HCT116 (cell line): ENCODE results near the gene MOB2. TPM values are rescaled to one million over a fixed set of nuclear protein-coding genes. Genes with fewer than 3 reads are reported as not detected.

ENCODE experiments used
- ATAC-seq: fragments of 200-7000 bp; cut with Tn5 transposase; 2 replicates; pipeline ENCODE4 v1.9.1; 2020; ENCODE audit warnings: mild to moderate bottlenecking, moderate library complexity
- BruUV-seq: library from RNA; stranded (reverse); fragments of 400-500 nt; replicated peaks from 2 replicates; lab custom pipeline; 2021; lab: Mats Ljungman, UMichigan
- CTCF ChIA-PET: fragments of 300-600 bp; sonication (Branson Sonifier 250); formaldehyde crosslinking; loops from one replicate; lab custom pipeline; 2021; ENCODE audit warnings: antibody characterized with exemption; lab: Charles Lee
- POLR2A ChIA-PET: fragments of 300-600, 350-600 bp; sonication (Branson Sonifier 250); formaldehyde crosslinking; loops from one replicate; lab custom pipeline; 2021; ENCODE audit warnings: antibody characterized with exemption; lab: Charles Lee
- RAD21 ChIA-PET, 2 experiments: fragments of 300-600 bp; sonication (Branson Sonifier 250); formaldehyde crosslinking; loops; one replicate each; lab custom pipeline; 2023; ENCODE audit warnings: low total read pairs in 2 of 2; ENCODE audit not compliant: uncharacterized antibody in 2 of 2, unreplicated experiment in 2 of 2, low non-redundant PET in 1 of 2; lab: Charles Lee
- DNase-seq: peaks from one replicate; pipeline ENCODE4 v3.0.0-alpha.2; 2010; ENCODE audit warnings: low read depth, low spot score
- H2AFZ ChIP-seq: fragments of 200-600 bp; shearing (Covaris generic), sonication (generic); 2 replicates; pipeline ENCODE4 v1.6.1; 2017; ENCODE audit warnings: low read depth, mixed run types, mixed read lengths, antibody characterized with exemption, low read length; ENCODE audit not compliant: poor library complexity, severe bottlenecking
- H3K27ac ChIP-seq: 2 replicates; pipeline ENCODE4 v1.5.1; 2012; ENCODE audit warnings: low read depth, low read length
- H3K27me3 ChIP-seq: fragments of 200-600 bp; sonication (generic); 2 replicates; pipeline ENCODE4 v1.6.1; 2016; ENCODE audit warnings: mixed run types, low read length, mixed read lengths; ENCODE audit not compliant: insufficient read depth
- H3K36me3 ChIP-seq, 2 experiments: fragments of 200-500 bp in 1 of 2; fragments of 200-600 bp in 1 of 2; sonication (Bioruptor generic) in 1 of 2; sonication (generic) in 1 of 2; 2 replicates each; pipeline versions ENCODE4 v1.5.1 to v1.6.1; 2014 to 2016; ENCODE audit warnings: low read length in 2 of 2, inconsistent platforms in 1 of 2, mixed read lengths in 1 of 2, mixed run types in 1 of 2; ENCODE audit not compliant: insufficient read depth in 2 of 2, control insufficient read depth in 1 of 2
- H3K4me1 ChIP-seq, 2 experiments: fragments of 200-600 bp in 1 of 2; sonication (generic) in 1 of 2; 2 replicates each; pipeline versions ENCODE4 v1.5.1 to v1.6.1; 2012 to 2017; ENCODE audit warnings: low read length in 2 of 2, inconsistent platforms in 1 of 2, mild to moderate bottlenecking in 1 of 2, mixed read lengths in 1 of 2, mixed run types in 1 of 2, moderate library complexity in 1 of 2; ENCODE audit not compliant: insufficient read depth in 2 of 2, control insufficient read depth in 1 of 2
- H3K4me2 ChIP-seq: fragments of 200-600 bp; sonication (generic); 2 replicates; pipeline ENCODE4 v1.6.1; 2017; ENCODE audit warnings: mixed run types, low read length, mixed read lengths
- H3K4me3 ChIP-seq, 2 experiments: fragments of 200-600 bp in 1 of 2; sonication (generic) in 1 of 2; replicated peaks in 1 of 2; 2 replicates each; pipeline ENCODE4 v1.5.1; 2011 to 2016; ENCODE audit warnings: low read length in 2 of 2, control low read depth in 1 of 2, low read depth in 1 of 2, mild to moderate bottlenecking in 1 of 2, mixed read lengths in 1 of 2, mixed run types in 1 of 2
- H3K79me2 ChIP-seq: fragments of 200-600 bp; sonication (generic); 2 replicates; pipeline ENCODE4 v1.6.1; 2017; ENCODE audit warnings: mild to moderate bottlenecking, mixed run types, low read length, moderate library complexity, mixed read lengths; ENCODE audit not compliant: insufficient read depth
- H3K9ac ChIP-seq: fragments of 200-600 bp; sonication (generic); 2 replicates; pipeline ENCODE4 v1.6.1; 2016; ENCODE audit warnings: low read length, mixed read lengths
- H3K9me2 ChIP-seq: fragments of 200-600 bp; sonication (generic), shearing (Covaris generic); 2 replicates; pipeline ENCODE4 v1.6.1; 2017; ENCODE audit warnings: mixed run types, mild to moderate bottlenecking, moderate library complexity; ENCODE audit not compliant: insufficient read depth
- H3K9me3 ChIP-seq, 2 experiments: fragments of 200-500 bp in 1 of 2; fragments of 200-600 bp in 1 of 2; sonication (Bioruptor generic) in 1 of 2; sonication (generic) in 1 of 2; 2 replicates each; pipeline ENCODE4 v1.6.1; 2014 to 2017; ENCODE audit warnings: low read length in 2 of 2, mixed read lengths in 2 of 2, inconsistent platforms in 1 of 2, low read depth in 1 of 2, mild to moderate bottlenecking in 1 of 2, mixed run types in 1 of 2, moderate library complexity in 1 of 2; ENCODE audit not compliant: control insufficient read depth in 1 of 2, insufficient read depth in 1 of 2
- H4K20me1 ChIP-seq: fragments of 200-600 bp; sonication (generic), shearing (Covaris generic); 2 replicates; pipeline ENCODE4 v1.6.1; 2017; ENCODE audit warnings: mixed run types, mild to moderate bottlenecking, moderate library complexity; ENCODE audit not compliant: insufficient read depth
- CEBPB ChIP-seq: IDR thresholded peaks from 2 replicates; pipeline ENCODE4 v1.6.1; 2012; ENCODE audit warnings: low read depth
- ELF1 ChIP-seq: IDR thresholded peaks from 2 replicates; pipeline ENCODE4 v1.6.1; 2012; ENCODE audit warnings: low read depth, borderline replicate concordance
- FOSL1 ChIP-seq: IDR thresholded peaks from 2 replicates; pipeline ENCODE4 v1.6.1; 2012; ENCODE audit warnings: low read depth
- JUND ChIP-seq: IDR thresholded peaks from 2 replicates; pipeline ENCODE4 v1.6.1; 2012
- MAX ChIP-seq: IDR thresholded peaks from 2 replicates; pipeline ENCODE4 v1.6.1; 2012
- REST ChIP-seq: IDR thresholded peaks from 2 replicates; pipeline ENCODE4 v1.6.1; 2012; ENCODE audit warnings: low read depth
- SIN3A ChIP-seq: IDR thresholded peaks from 2 replicates; pipeline ENCODE4 v1.6.1; 2012; ENCODE audit warnings: low read depth
- SRF ChIP-seq: IDR thresholded peaks from 2 replicates; pipeline ENCODE4 v1.6.1; 2012; ENCODE audit warnings: low read depth
- ZFX ChIP-seq: fragments of 450-650 bp; IDR thresholded peaks from 2 replicates; pipeline ENCODE4 v1.6.1; 2017
- ZNF274 ChIP-seq: fragments of 200-500 bp; sonication (Bioruptor generic); IDR thresholded peaks from 2 replicates; pipeline ENCODE4 v1.6.1; 2014; ENCODE audit warnings: mild to moderate bottlenecking, low read depth, low read length, inconsistent platforms
- intact Hi-C: fragments of 100-400 bp; cut with micrococcal nuclease; formaldehyde crosslinking; loops from 2 replicates; pipeline ENCODE4 v1.10.0; 2022
- total RNA-seq: library from RNA; stranded (reverse); gene quantifications from one replicate; pipeline ENCODE4 v1.2.1, GENCODE V29; 2021; ENCODE audit not compliant: unreplicated experiment

The MOB2 gene
- total RNA-seq, 1 experiment from 2014 or later = 25.7 TPM

GRCh38 chr11:1487851-1488574 lies 1.4 kb upstream of the MOB2 start:
- RAD21 ChIA-PET = no interaction called here
- TF ChIP-seq SIN3A = no peak
- TF ChIP-seq FOSL1 = no peak
- TF ChIP-seq JUND = no peak
- TF ChIP-seq ZNF274 = no peak
- no peak for TF ChIP-seq MAX
- no peak for TF ChIP-seq ELF1
- no peak for TF ChIP-seq ZFX
- no peak for TF ChIP-seq CEBPB
- no peak for TF ChIP-seq REST
- TF ChIP-seq SRF = no peak
- H3K4me1 ChIP-seq = peaks cover 13% of the 10 kb centered on the region in 2 experiments; a peak in 2 of 4 replicates
- no peaks in the 10 kb centered on the region for H3K9me3 ChIP-seq
- H2AFZ ChIP-seq = no peak overlapping the region
- H4K20me1 ChIP-seq = no peaks in the 10 kb centered on the region
- intact Hi-C loops = no loop called here
- no peak overlapping the region for H3K4me3 ChIP-seq
- DNase-seq (no peak), ATAC-seq (no peak)
- no peaks in the 10 kb centered on the region for H3K27me3 ChIP-seq
- BruUV-seq = no TSS peak
- CTCF ChIA-PET = no interaction called here
- no peaks in the 10 kb centered on the region for H3K36me3 ChIP-seq
- no peak overlapping the region for H3K27ac ChIP-seq
- no peaks in the 10 kb centered on the region for H3K9me2 ChIP-seq
- H3K79me2 ChIP-seq = peaks cover 21% of the 10 kb centered on the region
- POLR2A ChIA-PET = no interaction called here
- H3K9ac ChIP-seq = no peak overlapping the region
- no peak overlapping the region for H3K4me2 ChIP-seq
